Endometrial microvascular endothelial cells (primary cell): ENCODE measurements around the gene QPCTL. TPM values are rescaled to one million over a fixed set of nuclear protein-coding genes. Genes with fewer than 3 reads are reported as not detected.

Experiments used
- in situ Hi-C: cut with HindIII; loops from 2 replicates; pipeline ENCODE4 v1.10.0; 2017; ENCODE audit warnings: low sequenced_read_pairs, low pct_unique_long_range_greater_than_20kb; ENCODE audit errors: inconsistent ontology term
- total RNA-seq: library from RNA; depleted of rRNA; stranded (reverse); fragments of >200 nt; gene quantifications from one replicate; pipeline ENCODE4 v1.2.3, GENCODE V29; 2015; ENCODE audit errors: inconsistent ontology term

The QPCTL gene
- total RNA-seq, 1 donor from 2014 or later: 21.3 TPM

DNA sequence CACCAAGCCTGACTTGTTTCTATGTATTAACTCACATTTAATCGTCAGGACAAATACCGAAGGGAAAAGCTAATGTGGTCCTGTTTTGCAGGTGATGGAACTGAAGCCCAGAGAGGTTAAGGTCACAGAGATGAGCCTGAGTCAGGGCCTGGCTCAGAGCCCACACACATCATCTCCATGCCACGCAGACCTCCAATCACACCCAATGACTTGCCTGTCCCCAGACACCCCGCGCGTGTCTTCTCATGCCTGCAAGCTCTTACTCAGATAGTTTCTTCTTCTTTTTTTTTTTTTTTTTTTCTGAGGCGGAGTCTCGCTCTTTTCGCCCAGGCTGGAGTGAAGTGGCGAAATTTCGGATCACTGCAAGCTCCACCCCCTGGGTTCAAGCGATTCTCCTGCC lies 60.2 kb downstream of the QPCTL start:
- in situ Hi-C loops: no loop called here

- in situ Hi-C loops: no loop called here
Measured at GRCh38 chr19:45753548-45753947, 61.1 kb downstream of the QPCTL start.

Other genes with a start within 250 kb of the QPCTL start
- gene FOSB, start 224.7 kb upstream of the QPCTL start, total RNA-seq: 0.84 TPM
- 13.0 TPM for gene RTN2, start 195.6 kb upstream of the QPCTL start, total RNA-seq
- 3.5 TPM for gene PPM1N, start 194.2 kb upstream of the QPCTL start, total RNA-seq
- gene VASP, start 185.2 kb upstream of the QPCTL start, total RNA-seq: 373 TPM
- 10.6 TPM for gene OPA3, start 107.9 kb upstream of the QPCTL start, total RNA-seq
- 42.0 TPM for gene GPR4, start 90.5 kb upstream of the QPCTL start, total RNA-seq
- gene EML2, start 53.3 kb upstream of the QPCTL start, total RNA-seq: 24.0 TPM
- not detected for gene GIPR, start 24.4 kb upstream of the QPCTL start, total RNA-seq
- gene SNRPD2, start 713 bp upstream of the QPCTL start, total RNA-seq: 239 TPM
- 10.7 TPM for gene FBXO46, start 38.2 kb downstream of the QPCTL start, total RNA-seq
- gene MEIOSIN, start 40.8 kb downstream of the QPCTL start, total RNA-seq: not detected
- 6.8 TPM for gene SIX5, start 76.6 kb downstream of the QPCTL start, total RNA-seq
- gene DMPK, start 89.8 kb downstream of the QPCTL start, total RNA-seq: 8.6 TPM
- gene DMWD, start 100.2 kb downstream of the QPCTL start, total RNA-seq: 40.3 TPM
- not detected for gene RSPH6A, start 122.6 kb downstream of the QPCTL start, total RNA-seq
- gene SYMPK, start 170.5 kb downstream of the QPCTL start, total RNA-seq: 44.8 TPM
- gene FOXA3, start 171.7 kb downstream of the QPCTL start, total RNA-seq: not detected
- gene IRF2BP1, start 193.5 kb downstream of the QPCTL start, total RNA-seq: 13.6 TPM
- gene MYPOP, start 209.9 kb downstream of the QPCTL start, total RNA-seq: 0.84 TPM
- not detected for gene NANOS2, start 222.1 kb downstream of the QPCTL start, total RNA-seq